Hematopoietic multipotent progenitor cell treated with erythropoietin and hydrocortisone succinate and interleukin-3 and kit ligand, for 6 days (in vitro differentiated cells): Measurements from ENCODE around the gene ZNF496.
"Not testable (repeated sequence)": the region's sequence is repeated elsewhere in the genome, so short reads cannot be mapped to it uniquely, and the experiment has no call there.

ENCODE experiments used
- DNase-seq: peaks from one replicate; pipeline ENCODE4 v3.0.0-alpha.2; 2015

ZNF496 gene

GRCh38 chr1:247291833-247292561, 39.7 kb downstream of the ZNF496 start:
- DNase-seq, result peak; percentile 27

GRCh38 chr1:247291161-247291560, 40.5 kb downstream of the ZNF496 start:
- no peak for DNase-seq

- no peak for DNase-seq
Observed at GRCh38 chr1:247290576-247290975, 41.1 kb downstream of the ZNF496 start.

- not testable (repeated sequence) for DNase-seq
Observed at GRCh38 chr1:247289274-247289892, 42.3 kb downstream of the ZNF496 start.

GRCh38 chr1:247288341-247288740, 43.3 kb downstream of the ZNF496 start:
- no peak for DNase-seq

GRCh38 chr1:247287460-247287859, 44.2 kb downstream of the ZNF496 start:
- DNase-seq, result no peak

- DNase-seq, result no peak
Observed at GRCh38 chr1:247286134-247286670, 45.5 kb downstream of the ZNF496 start.

GRCh38 chr1:247281001-247281574, 50.6 kb downstream of the ZNF496 start:
- DNase-seq, result no peak

- DNase-seq, result no peak
Observed at GRCh38 chr1:247277191-247277590, 54.5 kb downstream of the ZNF496 start.

GRCh38 chr1:247274605-247275256, 56.9 kb downstream of the ZNF496 start:
- no peak for DNase-seq

GRCh38 chr1:247273013-247273412, 58.7 kb downstream of the ZNF496 start:
- no peak for DNase-seq

- DNase-seq, result no peak
Observed at GRCh38 chr1:247270003-247270402, 61.7 kb downstream of the ZNF496 start.

GRCh38 chr1:247269133-247269532, 62.5 kb downstream of the ZNF496 start:
- no peak for DNase-seq

- no peak for DNase-seq
Observed at GRCh38 chr1:247268390-247269045, 63.1 kb downstream of the ZNF496 start.

- no peak for DNase-seq
Observed at GRCh38 chr1:247266053-247266452, 65.6 kb downstream of the ZNF496 start.

GRCh38 chr1:247255772-247256171, 75.9 kb downstream of the ZNF496 start, which contains the start of gene VN1R5:
Gene VN1R5 (plus strand): TSS chr1:247256072.
- not testable (repeated sequence) for DNase-seq

- DNase-seq, result no peak
Observed at GRCh38 chr1:247247568-247247967, 84.1 kb downstream of the ZNF496 start.
